ENCODE results near the gene PARD6B.

PARD6B gene

DNA sequence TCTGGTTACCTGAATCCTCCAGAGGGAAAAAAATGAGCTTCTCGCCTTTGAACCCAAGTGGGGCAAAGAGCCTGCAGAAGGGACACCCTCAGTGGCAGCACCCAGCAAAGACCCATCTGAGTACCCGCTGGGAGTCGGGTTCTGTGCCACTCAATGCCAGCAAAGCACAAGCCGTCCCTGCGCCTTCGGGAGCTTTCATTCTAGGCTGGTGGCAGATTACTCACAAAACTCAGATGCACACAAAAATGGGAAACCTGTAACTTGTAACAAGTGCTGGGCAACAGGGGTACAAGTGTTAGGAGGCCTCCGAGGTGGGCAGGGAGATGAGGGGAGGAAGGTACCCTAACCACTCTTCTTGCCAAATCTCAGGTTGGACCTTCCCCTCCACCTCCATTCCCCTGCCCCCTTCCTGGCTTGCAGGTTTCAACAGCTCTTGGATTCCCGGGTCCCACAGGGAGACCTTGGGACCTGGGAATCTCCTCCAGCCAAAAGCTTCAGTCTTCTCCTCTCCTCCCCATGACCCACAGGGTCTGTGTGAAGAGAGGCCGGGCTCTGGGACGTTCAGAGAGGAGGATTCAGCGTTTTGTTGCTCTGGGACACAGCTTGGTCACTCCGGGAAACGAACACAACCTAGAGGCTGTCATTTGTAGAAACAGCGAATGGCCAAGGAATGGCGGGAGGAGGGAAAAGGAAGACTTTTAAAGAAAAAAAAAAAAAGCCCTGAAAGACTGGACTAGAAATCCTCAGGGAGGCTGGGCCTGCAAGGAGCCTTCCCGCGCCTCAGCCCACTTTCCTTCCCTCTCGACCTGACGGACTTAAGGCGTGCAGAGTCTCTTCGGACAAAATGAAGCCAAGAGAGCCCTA, 1.2 kb upstream of the PARD6B start:
- peak in 1 of 2 experiments; percentile 70 for DNase-seq (ENCODE audit: low read depth in 1 of 2, low spot score in 1 of 2)
- in situ Hi-C loops (cut with HindIII; ENCODE audit: low pct_unique_long_range_greater_than_20kb, low sequenced_read_pairs): no loop called here
- no peak for TF ChIP-seq JUND (IDR thresholded peaks at IDR 0.05; ENCODE audit: low read depth)

GRCh38 chr20:50730765-50731054, 670 bp upstream of the PARD6B start:
- DNase-seq (ENCODE audit: low read depth in 1 of 2, low spot score in 1 of 2): no peak
- in situ Hi-C loops (cut with HindIII; ENCODE audit: low pct_unique_long_range_greater_than_20kb, low sequenced_read_pairs): no loop called here
- no peak for TF ChIP-seq JUND (IDR thresholded peaks at IDR 0.05; ENCODE audit: low read depth)

- TF ChIP-seq JUND (IDR thresholded peaks at IDR 0.05; ENCODE audit: low read depth): no peak
- peak in 1 of 2 experiments; percentile 44 for DNase-seq (ENCODE audit: low read depth in 1 of 2, low spot score in 1 of 2)
- in situ Hi-C loops (cut with HindIII; ENCODE audit: low pct_unique_long_range_greater_than_20kb, low sequenced_read_pairs): no loop called here
Measured at GRCh38 chr20:50731930-50732690, 730 bp downstream of the PARD6B start.

- no peak for TF ChIP-seq JUND (IDR thresholded peaks at IDR 0.05; ENCODE audit: low read depth)
- in situ Hi-C loops (cut with HindIII; ENCODE audit: low pct_unique_long_range_greater_than_20kb, low sequenced_read_pairs): no loop called here
- DNase-seq (ENCODE audit: low read depth in 1 of 2, low spot score in 1 of 2): no peak
Measured at GRCh38 chr20:50733644-50734349, 2.4 kb downstream of the PARD6B start.

GRCh38 chr20:50734730-50735679, 3.6 kb downstream of the PARD6B start:
- in situ Hi-C loops (cut with HindIII; ENCODE audit: low pct_unique_long_range_greater_than_20kb, low sequenced_read_pairs): no loop called here
- no peak; the same call in 1 of the 2 replicates for TF ChIP-seq JUND (IDR thresholded peaks at IDR 0.05; ENCODE audit: low read depth)
- DNase-seq (ENCODE audit: low read depth in 1 of 2, low spot score in 1 of 2): no peak

GRCh38 chr20:50735813-50736212, 4.4 kb downstream of the PARD6B start:
- TF ChIP-seq JUND (IDR thresholded peaks at IDR 0.05; ENCODE audit: low read depth): peak; percentile 34; the same call in 1 of the 2 replicates
- no peak for DNase-seq (ENCODE audit: low read depth in 1 of 2, low spot score in 1 of 2)
- in situ Hi-C loops (cut with HindIII; ENCODE audit: low pct_unique_long_range_greater_than_20kb, low sequenced_read_pairs): no loop called here

- in situ Hi-C loops (cut with HindIII; ENCODE audit: low pct_unique_long_range_greater_than_20kb, low sequenced_read_pairs): no loop called here
- DNase-seq (ENCODE audit: low read depth in 1 of 2, low spot score in 1 of 2): peak in 1 of 2 experiments; percentile 73
- TF ChIP-seq JUND (IDR thresholded peaks at IDR 0.05; ENCODE audit: low read depth): no peak
Measured at GRCh38 chr20:50737352-50737751, 6.0 kb downstream of the PARD6B start.

DNA sequence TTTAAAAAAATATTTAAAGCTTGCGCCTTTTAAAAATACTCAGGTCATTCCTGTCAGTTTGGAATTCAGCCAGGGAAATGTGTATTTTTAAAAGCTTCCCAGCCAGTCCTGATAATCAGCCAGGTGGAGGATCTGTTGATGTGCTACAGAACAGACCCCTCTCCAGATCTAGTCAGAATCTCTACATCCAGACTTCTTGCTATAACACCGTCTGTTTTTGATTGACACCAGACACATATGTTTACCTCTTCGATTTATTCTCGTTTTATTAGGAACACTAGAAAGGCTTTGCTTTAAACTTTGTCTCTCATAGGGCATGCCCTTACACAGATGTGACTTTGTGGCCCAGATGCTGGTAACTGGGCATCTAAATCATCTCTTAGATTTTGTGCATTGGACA, 11.7 kb downstream of the PARD6B start:
- in situ Hi-C loops (cut with HindIII; ENCODE audit: low pct_unique_long_range_greater_than_20kb, low sequenced_read_pairs): no loop called here
- TF ChIP-seq JUND (IDR thresholded peaks at IDR 0.05; ENCODE audit: low read depth): no peak
- DNase-seq (ENCODE audit: low read depth in 1 of 2, low spot score in 1 of 2): no peak

DNA sequence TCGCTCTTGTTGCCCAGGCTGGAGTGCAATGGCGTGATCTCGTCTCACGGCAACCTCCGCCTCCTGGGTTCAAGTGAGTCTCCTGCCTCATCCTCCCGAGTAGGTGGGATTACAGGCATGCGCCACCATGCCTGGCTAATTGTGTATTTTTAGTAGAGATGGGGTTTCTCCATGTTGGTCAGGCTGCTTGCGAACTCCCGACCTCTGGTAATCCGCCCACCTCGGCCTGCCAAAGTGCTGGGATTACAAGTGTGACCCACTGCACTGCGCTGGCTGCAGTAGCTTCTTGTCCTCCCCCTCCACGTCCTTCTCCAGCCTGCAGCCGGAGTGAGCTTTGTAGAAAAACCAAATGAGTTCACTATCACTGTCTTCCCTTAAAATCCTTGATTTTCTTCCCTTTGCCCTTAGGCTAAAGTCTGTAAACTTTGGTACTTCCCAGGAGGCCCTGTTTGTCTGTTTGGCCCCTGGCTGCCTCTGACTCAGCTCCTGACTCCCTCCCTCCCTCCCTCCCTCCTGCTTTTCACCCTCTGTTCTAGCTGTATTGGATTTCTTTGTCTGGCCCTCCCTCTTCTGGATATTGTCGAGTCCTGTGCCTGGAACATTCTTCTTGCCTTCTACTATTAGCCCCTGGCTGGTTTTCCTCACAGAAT, 12.9 kb downstream of the PARD6B start:
- peak; percentile 61; the same call in 1 of the 2 replicates for TF ChIP-seq JUND (IDR thresholded peaks at IDR 0.05; ENCODE audit: low read depth)

DNA sequence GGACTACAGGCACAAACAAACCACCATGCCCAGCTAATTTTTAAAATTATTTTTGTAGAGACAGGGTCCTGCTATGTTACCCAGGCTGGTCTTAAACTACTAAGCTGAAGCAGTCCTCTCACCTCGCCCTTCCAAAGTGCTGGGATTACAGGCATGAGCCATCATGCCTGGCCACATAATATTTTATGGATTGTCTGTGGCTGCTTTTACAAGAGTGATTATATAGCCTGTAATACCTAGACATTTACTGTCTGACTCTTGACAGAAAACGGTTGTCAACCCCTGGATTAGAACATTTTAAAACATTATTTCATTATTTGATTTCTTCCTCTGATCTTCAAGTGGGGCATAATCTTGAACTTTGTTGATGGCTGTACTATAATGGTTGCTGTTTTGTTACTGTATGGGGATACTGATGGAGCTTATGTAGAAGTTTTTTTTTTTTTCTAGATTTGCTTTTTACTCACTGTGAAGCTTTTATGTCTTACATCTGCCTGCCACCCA, 14.3 kb downstream of the PARD6B start:
- TF ChIP-seq JUND (IDR thresholded peaks at IDR 0.05; ENCODE audit: low read depth): no peak
- in situ Hi-C loops (cut with HindIII; ENCODE audit: low pct_unique_long_range_greater_than_20kb, low sequenced_read_pairs): no loop called here
- no peak for DNase-seq (ENCODE audit: low read depth in 1 of 2, low spot score in 1 of 2)

More for the DNA sequence above, 12.9 kb downstream of the PARD6B start:
- in situ Hi-C loops (cut with HindIII; ENCODE audit: low pct_unique_long_range_greater_than_20kb, low sequenced_read_pairs): no loop called here
- peak in 1 of 2 experiments; percentile 95 for DNase-seq (ENCODE audit: low read depth in 1 of 2, low spot score in 1 of 2)

Measured in T47D (cell line).